ENCODE data around the gene SEC14L3. TPM values are rescaled to one million over a fixed set of nuclear protein-coding genes. Genes with fewer than 3 reads are reported as not detected.

SEC14L3 gene
- total RNA-seq, 4 donors from 2014 or later, result not detected

GRCh38 chr22:30422481-30423300 is 49.1 kb downstream of the SEC14L3 start:
- TF ChIP-seq, protein P1, sequence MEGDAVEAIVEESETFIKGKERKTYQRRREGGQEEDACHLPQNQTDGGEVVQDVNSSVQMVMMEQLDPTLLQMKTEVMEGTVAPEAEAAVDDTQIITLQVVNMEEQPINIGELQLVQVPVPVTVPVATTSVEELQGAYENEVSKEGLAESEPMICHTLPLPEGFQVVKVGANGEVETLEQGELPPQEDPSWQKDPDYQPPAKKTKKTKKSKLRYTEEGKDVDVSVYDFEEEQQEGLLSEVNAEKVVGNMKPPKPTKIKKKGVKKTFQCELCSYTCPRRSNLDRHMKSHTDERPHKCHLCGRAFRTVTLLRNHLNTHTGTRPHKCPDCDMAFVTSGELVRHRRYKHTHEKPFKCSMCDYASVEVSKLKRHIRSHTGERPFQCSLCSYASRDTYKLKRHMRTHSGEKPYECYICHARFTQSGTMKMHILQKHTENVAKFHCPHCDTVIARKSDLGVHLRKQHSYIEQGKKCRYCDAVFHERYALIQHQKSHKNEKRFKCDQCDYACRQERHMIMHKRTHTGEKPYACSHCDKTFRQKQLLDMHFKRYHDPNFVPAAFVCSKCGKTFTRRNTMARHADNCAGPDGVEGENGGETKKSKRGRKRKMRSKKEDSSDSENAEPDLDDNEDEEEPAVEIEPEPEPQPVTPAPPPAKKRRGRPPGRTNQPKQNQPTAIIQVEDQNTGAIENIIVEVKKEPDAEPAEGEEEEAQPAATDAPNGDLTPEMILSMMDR (IDR thresholded peaks at IDR 0.05; ENCODE audit: low read depth), result no peak

- TF ChIP-seq, protein P1 (IDR thresholded peaks at IDR 0.05; ENCODE audit: low read depth), result no peak
Observed at GRCh38 chr22:30421695-30422480, 49.9 kb downstream of the SEC14L3 start.

DNA sequence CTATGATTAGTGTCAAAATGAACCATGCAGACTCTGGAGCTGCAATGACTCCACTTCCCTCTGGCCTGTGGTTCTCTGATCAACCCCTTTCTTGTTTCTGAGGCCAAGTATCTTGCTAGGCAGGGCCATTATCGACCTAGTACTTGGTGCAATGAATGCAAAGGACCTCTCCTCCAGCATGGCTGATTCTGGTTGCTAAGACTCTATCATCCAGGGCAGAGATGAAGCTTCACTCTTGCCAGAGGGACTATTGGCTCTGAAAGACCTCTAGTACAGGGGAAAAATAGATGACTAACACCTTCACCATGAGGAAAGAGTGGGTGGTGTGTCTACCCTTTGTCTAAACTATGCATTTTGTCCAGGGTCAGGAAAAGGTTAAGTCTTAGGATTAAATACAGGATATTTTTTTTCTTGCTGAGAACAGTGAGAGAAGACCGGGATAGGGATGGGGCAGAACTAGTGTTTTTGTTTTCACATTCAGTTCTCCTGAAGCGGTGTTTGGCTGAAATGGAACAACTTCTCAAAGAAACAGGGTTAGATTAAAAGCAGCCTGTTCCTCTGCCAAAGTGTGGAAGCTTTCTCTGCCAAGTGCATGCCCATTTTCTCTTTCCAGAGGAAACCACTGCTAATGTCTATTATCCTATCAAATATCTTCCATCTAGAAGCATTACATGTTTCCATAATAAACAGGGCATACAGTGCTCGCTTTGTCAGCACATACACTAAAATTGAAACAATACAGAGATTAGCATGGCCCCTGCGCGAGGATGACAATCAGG is 51.3 kb downstream of the SEC14L3 start:
- TF ChIP-seq, protein P1 (IDR thresholded peaks at IDR 0.05; ENCODE audit: low read depth), result no peak

DNA sequence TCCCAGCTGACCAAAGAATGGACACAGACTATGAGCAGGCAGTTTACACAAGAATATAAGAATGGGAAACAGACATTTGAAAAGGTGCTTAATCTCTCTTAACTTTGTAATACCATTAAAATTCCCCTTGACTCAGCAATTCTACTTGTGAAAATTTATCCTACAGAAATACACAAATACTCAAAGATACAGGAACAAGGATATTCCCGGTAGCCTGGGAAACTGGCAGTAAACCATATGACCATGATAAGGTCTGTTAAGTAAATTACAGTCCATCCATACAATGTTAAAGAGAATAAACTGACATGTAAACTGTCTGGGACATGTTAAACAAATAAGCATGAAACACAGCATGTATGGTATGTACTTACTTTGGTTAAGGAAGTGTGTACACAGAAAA is 55.0 kb downstream of the SEC14L3 start:
- TF ChIP-seq, protein P1 (IDR thresholded peaks at IDR 0.05; ENCODE audit: low read depth), result no peak

DNA sequence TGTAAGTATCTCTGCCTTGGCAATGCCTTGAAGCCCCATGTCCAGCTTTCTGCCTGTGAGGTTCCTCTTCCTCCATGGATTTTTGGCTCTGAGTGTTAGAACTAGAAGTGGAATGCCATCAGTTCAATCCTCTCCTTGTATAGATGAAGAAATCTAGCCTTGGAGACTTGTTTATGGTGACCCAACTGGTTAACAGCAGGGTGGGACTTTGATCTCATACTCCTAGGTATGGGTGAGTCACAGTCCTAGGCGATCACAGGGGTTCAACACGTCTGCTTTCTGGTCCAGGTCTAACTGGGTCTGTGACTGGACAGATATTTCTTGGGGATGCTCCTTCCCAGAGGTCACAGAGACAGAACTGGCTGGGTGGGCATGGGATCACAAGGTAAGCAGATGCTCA is 55.4 kb downstream of the SEC14L3 start:
- TF ChIP-seq, protein P1 (IDR thresholded peaks at IDR 0.05; ENCODE audit: low read depth), result no peak

GRCh38 chr22:30414525-30415047 is 57.2 kb downstream of the SEC14L3 start:
- TF ChIP-seq, protein P1 (IDR thresholded peaks at IDR 0.05; ENCODE audit: low read depth), result no peak
